Activated CD8-positive, alpha-beta memory T cell treated with anti-CD3 and anti-CD28 coated beads for 1 hour (primary cell): ENCODE data around the gene BCL6.
"Not testable (repeated sequence)": the region's sequence is repeated elsewhere in the genome, so short reads cannot be mapped to it uniquely, and the experiment has no call there.

Experiments used
- DNase-seq, 2 donors: peaks; one replicate each; pipeline ENCODE4 v3.0.0-alpha.2; 2020; ENCODE audit warnings: low read depth in 1 of 2; ENCODE audit errors: extremely low read depth in 1 of 2

The BCL6 gene

DNA sequence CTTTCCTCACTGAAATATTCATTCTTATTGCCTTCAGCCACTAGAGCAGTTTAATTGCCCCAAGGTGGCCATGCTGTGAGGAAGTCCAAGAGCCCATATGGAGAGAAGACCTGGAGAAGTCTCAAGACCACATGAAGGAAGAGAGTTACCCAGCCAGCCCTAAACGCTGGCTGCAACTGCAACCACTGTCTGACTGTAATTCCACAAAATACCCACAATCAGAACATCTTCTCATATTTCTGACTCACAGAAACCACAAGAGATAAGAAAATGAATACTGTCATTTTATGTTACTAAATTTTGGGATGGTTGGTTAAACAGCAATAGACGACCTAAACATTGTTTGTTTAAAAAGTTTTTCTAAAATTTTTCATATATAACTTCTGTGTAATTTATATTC lies 60.4 kb downstream of the BCL6 start:
- DNase-seq = no peak

- DNase-seq = no peak
These were observed 60.8 kb downstream of the BCL6 start for GRCh38 chr3:187684444-187684843.

GRCh38 chr3:187681756-187682155 lies 63.5 kb downstream of the BCL6 start:
- DNase-seq = not testable (repeated sequence)

- peak; percentile 13 to 50 for DNase-seq
These were observed 65.5 kb downstream of the BCL6 start for GRCh38 chr3:187679638-187680396.

DNA sequence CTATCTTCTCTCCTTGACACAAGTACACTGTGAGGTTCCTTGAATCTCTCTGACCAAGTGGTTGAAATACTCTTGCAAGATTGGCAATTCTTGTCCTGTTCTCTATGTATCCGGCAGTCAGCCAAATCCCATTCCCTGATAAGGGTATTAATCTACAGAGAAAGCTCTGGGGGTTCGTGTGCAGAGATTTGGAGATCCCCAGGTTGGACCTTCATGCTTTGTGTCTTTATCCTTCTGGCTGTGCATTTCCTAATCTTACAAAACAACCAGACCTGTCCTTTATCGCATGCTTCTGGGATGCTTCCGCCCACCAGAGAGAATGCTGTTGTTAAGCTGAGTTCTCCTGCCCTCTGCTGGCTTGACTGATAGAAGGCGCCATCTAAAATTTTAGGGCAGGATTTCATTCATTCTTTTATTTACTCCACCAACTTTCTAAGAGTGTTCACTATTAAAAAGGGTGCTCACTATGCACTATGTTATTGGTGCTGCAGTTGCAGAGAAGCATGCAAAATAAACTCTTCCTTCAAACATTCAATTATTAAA lies 66.5 kb downstream of the BCL6 start:
- no peak for DNase-seq

DNA sequence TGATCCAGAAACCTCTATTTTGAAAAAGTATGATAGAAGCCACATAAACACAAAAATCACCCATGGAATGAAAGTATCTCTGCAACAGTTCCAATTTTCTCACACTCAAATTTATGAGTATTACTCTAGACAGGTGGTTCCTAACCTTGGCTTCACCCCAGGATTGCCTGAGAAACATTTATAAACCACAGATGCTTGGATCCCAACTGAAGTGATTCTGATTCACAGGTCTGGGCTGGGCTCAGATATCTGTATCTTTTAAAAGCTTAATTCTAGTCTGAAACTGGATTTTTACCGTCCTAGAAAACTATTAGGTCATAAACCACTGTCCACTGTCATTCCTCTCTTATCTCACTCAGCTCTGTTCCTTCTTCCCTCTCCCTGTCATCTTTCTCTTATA lies 67.7 kb downstream of the BCL6 start:
- no peak for DNase-seq

- no peak for DNase-seq
These were observed 72.3 kb downstream of the BCL6 start for GRCh38 chr3:187673012-187673411.
